GM12878 (cell line): ENCODE results near the gene SHROOM3.

Experiments used
- CREB1 ChIP-seq: IDR thresholded peaks from 2 replicates; pipeline ENCODE4 v1.6.1; 2012; ENCODE audit warnings: low read depth, mild to moderate bottlenecking, inconsistent platforms
- POLR2A ChIP-seq: IDR thresholded peaks from 2 replicates; pipeline ENCODE4 v1.6.1; 2011; ENCODE audit warnings: low read depth, mild to moderate bottlenecking, low read length
- POLR2AphosphoS5 ChIP-seq: IDR thresholded peaks from 2 replicates; pipeline ENCODE4 v1.6.1; 2011; ENCODE audit warnings: mild to moderate bottlenecking, low read length, inconsistent platforms
- ZNF207 ChIP-seq: fragments of 450-650 bp; IDR thresholded peaks from 2 replicates; pipeline ENCODE4 v1.6.1; 2014; ENCODE audit warnings: antibody characterized with exemption, mild to moderate bottlenecking, borderline replicate concordance
- TF ChIP-seq, protein P1 (sequence below), 3 experiments: IDR thresholded peaks in 2 of 3; conservative IDR thresholded peaks in 1 of 3; 2 replicates each; pipeline ENCODE4 v1.5.1; 2011; ENCODE audit warnings: low read depth in 3 of 3, low read length in 3 of 3, mild to moderate bottlenecking in 3 of 3, control low read depth in 2 of 3, moderate library complexity in 2 of 3, inconsistent platforms in 1 of 3, mixed read lengths in 1 of 3; ENCODE audit not compliant: control insufficient read depth in 2 of 3, insufficient read depth in 1 of 3; ENCODE audit errors: extremely low read depth in 1 of 3
- TF ChIP-seq, protein P2 (sequence below): IDR thresholded peaks from 2 replicates; pipeline ENCODE4 v1.6.1; 2012; ENCODE audit warnings: low read length, inconsistent platforms
- TF ChIP-seq, protein P3 (sequence below): fragments of 450-650 bp; formaldehyde crosslinking; IDR thresholded peaks from 2 replicates; pipeline ENCODE4 v1.4.0; 2020; ENCODE audit warnings: mild to moderate bottlenecking, moderate library complexity

DNA sequence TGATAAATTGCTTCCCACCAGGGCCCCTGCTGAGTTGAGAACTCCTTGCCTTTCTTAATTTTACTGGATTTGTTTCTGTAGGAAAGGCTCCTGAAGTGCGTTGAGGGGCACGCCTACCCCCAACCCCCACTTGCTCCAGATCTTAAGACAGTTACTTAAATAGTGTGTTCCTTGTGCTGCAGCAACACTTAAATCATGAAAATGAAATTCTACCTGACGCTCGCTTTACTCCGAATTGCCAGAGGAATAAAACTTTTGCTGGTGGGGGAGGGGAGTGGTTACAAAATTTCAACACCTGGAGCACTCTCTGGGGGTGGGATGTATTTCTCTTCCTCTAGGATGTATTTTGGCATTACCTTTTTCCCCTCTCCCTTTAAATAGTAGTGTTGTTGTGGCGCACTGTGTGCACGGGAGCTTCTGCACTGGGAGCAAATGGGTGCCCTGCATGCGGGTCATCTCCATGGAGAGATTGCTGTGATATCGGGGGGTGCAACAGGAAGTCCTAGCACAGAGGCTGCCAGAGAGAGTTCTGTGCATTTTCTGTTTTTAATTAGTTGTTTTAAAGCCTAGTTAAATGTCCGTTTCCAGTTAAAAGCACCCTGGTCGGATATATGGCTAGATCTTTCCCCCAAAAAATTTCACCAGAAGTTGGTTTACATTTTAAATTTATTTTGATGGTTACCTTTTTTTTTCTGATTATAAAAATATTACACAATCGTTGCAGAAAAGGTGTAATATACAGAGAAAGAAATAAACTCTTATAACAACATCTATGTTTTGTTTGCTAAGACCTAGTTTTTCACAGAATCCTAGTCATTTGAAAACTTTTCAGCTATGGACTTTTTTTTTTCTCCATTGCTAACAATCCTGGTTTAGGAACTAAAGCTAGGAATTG is 255.2 kb downstream of the SHROOM3 start:
- TF ChIP-seq, protein P1, sequence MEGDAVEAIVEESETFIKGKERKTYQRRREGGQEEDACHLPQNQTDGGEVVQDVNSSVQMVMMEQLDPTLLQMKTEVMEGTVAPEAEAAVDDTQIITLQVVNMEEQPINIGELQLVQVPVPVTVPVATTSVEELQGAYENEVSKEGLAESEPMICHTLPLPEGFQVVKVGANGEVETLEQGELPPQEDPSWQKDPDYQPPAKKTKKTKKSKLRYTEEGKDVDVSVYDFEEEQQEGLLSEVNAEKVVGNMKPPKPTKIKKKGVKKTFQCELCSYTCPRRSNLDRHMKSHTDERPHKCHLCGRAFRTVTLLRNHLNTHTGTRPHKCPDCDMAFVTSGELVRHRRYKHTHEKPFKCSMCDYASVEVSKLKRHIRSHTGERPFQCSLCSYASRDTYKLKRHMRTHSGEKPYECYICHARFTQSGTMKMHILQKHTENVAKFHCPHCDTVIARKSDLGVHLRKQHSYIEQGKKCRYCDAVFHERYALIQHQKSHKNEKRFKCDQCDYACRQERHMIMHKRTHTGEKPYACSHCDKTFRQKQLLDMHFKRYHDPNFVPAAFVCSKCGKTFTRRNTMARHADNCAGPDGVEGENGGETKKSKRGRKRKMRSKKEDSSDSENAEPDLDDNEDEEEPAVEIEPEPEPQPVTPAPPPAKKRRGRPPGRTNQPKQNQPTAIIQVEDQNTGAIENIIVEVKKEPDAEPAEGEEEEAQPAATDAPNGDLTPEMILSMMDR (IDR thresholded peaks at IDR 0.05 in 2 of 3, conservative IDR thresholded peaks at IDR 0.05 in 1 of 3; ENCODE audit: control insufficient read depth in 2 of 3, extremely low read depth in 1 of 3, insufficient read depth in 1 of 3, low read depth in 3 of 3, low read length in 3 of 3) = no peak
- TF ChIP-seq CREB1 (no peak), POLR2A (no peak), POLR2AphosphoS5 (no peak), ZNF207 (no peak)
- TF ChIP-seq, protein P2, sequence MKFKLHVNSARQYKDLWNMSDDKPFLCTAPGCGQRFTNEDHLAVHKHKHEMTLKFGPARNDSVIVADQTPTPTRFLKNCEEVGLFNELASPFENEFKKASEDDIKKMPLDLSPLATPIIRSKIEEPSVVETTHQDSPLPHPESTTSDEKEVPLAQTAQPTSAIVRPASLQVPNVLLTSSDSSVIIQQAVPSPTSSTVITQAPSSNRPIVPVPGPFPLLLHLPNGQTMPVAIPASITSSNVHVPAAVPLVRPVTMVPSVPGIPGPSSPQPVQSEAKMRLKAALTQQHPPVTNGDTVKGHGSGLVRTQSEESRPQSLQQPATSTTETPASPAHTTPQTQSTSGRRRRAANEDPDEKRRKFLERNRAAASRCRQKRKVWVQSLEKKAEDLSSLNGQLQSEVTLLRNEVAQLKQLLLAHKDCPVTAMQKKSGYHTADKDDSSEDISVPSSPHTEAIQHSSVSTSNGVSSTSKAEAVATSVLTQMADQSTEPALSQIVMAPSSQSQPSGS = no peak
- TF ChIP-seq, protein P3, sequence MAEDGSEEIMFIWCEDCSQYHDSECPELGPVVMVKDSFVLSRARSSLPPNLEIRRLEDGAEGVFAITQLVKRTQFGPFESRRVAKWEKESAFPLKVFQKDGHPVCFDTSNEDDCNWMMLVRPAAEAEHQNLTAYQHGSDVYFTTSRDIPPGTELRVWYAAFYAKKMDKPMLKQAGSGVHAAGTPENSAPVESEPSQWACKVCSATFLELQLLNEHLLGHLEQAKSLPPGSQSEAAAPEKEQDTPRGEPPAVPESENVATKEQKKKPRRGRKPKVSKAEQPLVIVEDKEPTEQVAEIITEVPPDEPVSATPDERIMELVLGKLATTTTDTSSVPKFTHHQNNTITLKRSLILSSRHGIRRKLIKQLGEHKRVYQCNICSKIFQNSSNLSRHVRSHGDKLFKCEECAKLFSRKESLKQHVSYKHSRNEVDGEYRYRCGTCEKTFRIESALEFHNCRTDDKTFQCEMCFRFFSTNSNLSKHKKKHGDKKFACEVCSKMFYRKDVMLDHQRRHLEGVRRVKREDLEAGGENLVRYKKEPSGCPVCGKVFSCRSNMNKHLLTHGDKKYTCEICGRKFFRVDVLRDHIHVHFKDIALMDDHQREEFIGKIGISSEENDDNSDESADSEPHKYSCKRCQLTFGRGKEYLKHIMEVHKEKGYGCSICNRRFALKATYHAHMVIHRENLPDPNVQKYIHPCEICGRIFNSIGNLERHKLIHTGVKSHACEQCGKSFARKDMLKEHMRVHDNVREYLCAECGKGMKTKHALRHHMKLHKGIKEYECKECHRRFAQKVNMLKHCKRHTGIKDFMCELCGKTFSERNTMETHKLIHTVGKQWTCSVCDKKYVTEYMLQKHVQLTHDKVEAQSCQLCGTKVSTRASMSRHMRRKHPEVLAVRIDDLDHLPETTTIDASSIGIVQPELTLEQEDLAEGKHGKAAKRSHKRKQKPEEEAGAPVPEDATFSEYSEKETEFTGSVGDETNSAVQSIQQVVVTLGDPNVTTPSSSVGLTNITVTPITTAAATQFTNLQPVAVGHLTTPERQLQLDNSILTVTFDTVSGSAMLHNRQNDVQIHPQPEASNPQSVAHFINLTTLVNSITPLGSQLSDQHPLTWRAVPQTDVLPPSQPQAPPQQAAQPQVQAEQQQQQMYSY (CRISPR knock-in tag) = no peak
